Pancreas (tissue), 10 donors: ENCODE measurements around the gene OSCAR. TPM values are rescaled to one million over a fixed set of nuclear protein-coding genes. Genes with fewer than 3 reads are reported as not detected.

Experiments used
- ATAC-seq, 4 donors: fragments of 200-7000 bp; cut with Tn5 transposase; one replicate each; pipeline versions ENCODE4 v1.8.0 to v1.9.1; 2020; ENCODE audit warnings: mild to moderate bottlenecking in 4 of 4, moderate library complexity in 4 of 4
- DNase-seq, 6 donors: peaks; one replicate each; pipeline ENCODE4 v3.0.0-alpha.2; 2020
- FAIRE-seq: peaks from 2 replicates; lab custom pipeline; 2012; peaks lifted over from hg19 to GRCh38; lab: Jason Lieb, UNC
- H3K27ac ChIP-seq, 4 donors: fragments of 200-600 bp; sonication (generic); 1 replicate in 3 of 4; 2 replicates in 1 of 4; pipeline versions ENCODE4 v1.5.0 to v1.8.0; 2020
- H3K27me3 ChIP-seq, 4 donors: fragments of 200-600 bp; one replicate each; pipeline ENCODE4 v1.8.0; 2021
- H3K36me3 ChIP-seq, 3 donors: fragments of 200-600 bp; sonication (generic) in 1 of 3; one replicate each; pipeline versions ENCODE4 v1.5.0 to v1.8.0; 2020 to 2021
- H3K4me1 ChIP-seq, 3 donors: fragments of 200-600 bp; one replicate each; pipeline ENCODE4 v1.8.0; 2021
- H3K4me3 ChIP-seq, 4 donors: fragments of 200-600 bp; sonication (generic) in 2 of 4; one replicate each; pipeline versions ENCODE4 v1.5.0 to v1.8.0; 2020 to 2021
- H3K9me3 ChIP-seq, 4 donors: fragments of 200-600 bp; one replicate each; pipeline ENCODE4 v1.8.0; 2021
- WGBS, 2 donors: extraction: QIAGEN DNeasy Blood & Tissue Kit; methylation state at CpG; one replicate each; pipeline ENCODE4 v1.1.7; 2013; 5-methylcytosine and 5-hydroxymethylcytosine counted together
- intact Hi-C, 3 donors: fragments of 100-400 bp; cut with DNase I; formaldehyde crosslinking; loops; one replicate each; pipeline versions ENCODE4 v1.11.1 to v1.14.2; 2022
- polyA plus RNA-seq, 2 donors: library from polyadenylated mRNA; stranded (reverse); fragments of 200-250 nt; gene quantifications; one replicate each; pipeline ENCODE4 v1.2.3, GENCODE V29; 2013
- total RNA-seq, 6 donors: library from RNA; stranded (reverse); fragmentation: NEBNext Ultra II Directional in 4 of 6; extraction: Animal tissue kit (Norgen Biotek cat#: 25700) in 4 of 6; gene quantifications; one replicate each; pipeline versions ENCODE4 v1.2.1 to v1.2.4, GENCODE V29; 2021 to 2023
- TF ChIP-seq, protein P1 (sequence below), 4 donors: fragments of 200-600 bp; sonication (generic) in 3 of 4; IDR thresholded peaks; one replicate each; pipeline versions ENCODE4 v1.5.0 to v1.8.0; 2021; ENCODE audit warnings: antibody characterized with exemption in 4 of 4
- donor health status: healthy with polysubstance abuse.
- donor health status: DM: no; HTN: no; CAD: no; lungs with moderate emphysema.
- donor health status: DM: no; HTN: no; CAD: no.
- donor health status: control.
- donor health status: control.
- donor health status: Bipolar disorder and iron deficiency.
- donor health status: DM: yes; HTN: yes; CAD: no.
- donor health status: DM: no; HTN: no; CAD: no.
- donor health status: DM: no; HTN: no; CAD: no.
- donor health status: DM: yes; HTN: yes; CAD: no.

Gene OSCAR
- total and polyA plus RNA-seq, 8 donors, result 0.41 to 3.2 (median 1.0) TPM; not detected in 1

DNA sequence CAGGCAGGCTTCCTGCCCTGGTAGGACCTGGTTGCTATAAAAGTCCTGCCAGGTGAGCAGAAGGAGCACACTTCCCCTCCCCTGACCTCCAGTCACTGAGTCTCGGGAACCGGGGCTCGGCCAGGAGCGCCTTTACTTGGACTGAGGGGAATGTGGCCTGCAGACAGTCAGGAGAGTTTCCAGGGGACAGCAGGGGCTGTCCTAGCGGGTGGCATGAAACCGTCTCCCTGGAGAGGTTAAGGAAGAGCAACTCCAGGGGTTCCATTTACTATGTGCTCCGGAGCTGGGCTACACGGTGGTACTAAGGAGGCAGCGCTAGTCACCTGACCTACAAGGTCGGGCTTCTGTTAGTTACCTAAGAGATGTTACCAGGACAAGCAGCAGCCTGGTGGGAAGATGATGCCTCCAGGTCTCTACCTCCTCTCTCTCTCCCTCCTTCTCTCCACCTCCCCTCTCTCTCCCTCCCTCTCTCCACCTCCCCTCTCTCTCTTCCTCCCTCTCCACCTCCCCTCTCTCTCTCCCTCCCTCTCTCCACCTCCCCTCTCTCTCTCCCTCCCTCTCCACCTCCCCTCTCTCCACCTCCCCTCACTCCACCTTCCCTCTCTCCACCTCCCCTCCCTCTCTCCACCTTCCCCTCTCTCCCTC is 32.8 kb upstream of the OSCAR start:
- DNase-seq (no peak), FAIRE-seq (no peak), ATAC-seq (no peak)
- 80 to 84% methylated on average over 10 of the region's 10 CpGs for WGBS, 2 donors
- H3K36me3 ChIP-seq, result peaks cover 0 to 11% (median 8%) of the 10 kb centered on the region in 3 donors
- no peaks in the 10 kb centered on the region for H3K9me3 ChIP-seq
- H3K27me3 ChIP-seq, result no peaks in the 10 kb centered on the region
- no peak overlapping the region for H3K4me3 ChIP-seq
- no peak overlapping the region for H3K27ac ChIP-seq
- intact Hi-C loops, result no loop called here
- H3K4me1 ChIP-seq, result peaks cover 0 to 6% (median 3%) of the 10 kb centered on the region in 3 donors
- TF ChIP-seq, protein P1, sequence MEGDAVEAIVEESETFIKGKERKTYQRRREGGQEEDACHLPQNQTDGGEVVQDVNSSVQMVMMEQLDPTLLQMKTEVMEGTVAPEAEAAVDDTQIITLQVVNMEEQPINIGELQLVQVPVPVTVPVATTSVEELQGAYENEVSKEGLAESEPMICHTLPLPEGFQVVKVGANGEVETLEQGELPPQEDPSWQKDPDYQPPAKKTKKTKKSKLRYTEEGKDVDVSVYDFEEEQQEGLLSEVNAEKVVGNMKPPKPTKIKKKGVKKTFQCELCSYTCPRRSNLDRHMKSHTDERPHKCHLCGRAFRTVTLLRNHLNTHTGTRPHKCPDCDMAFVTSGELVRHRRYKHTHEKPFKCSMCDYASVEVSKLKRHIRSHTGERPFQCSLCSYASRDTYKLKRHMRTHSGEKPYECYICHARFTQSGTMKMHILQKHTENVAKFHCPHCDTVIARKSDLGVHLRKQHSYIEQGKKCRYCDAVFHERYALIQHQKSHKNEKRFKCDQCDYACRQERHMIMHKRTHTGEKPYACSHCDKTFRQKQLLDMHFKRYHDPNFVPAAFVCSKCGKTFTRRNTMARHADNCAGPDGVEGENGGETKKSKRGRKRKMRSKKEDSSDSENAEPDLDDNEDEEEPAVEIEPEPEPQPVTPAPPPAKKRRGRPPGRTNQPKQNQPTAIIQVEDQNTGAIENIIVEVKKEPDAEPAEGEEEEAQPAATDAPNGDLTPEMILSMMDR (IDR thresholded peaks at IDR 0.05), result no peak

DNA sequence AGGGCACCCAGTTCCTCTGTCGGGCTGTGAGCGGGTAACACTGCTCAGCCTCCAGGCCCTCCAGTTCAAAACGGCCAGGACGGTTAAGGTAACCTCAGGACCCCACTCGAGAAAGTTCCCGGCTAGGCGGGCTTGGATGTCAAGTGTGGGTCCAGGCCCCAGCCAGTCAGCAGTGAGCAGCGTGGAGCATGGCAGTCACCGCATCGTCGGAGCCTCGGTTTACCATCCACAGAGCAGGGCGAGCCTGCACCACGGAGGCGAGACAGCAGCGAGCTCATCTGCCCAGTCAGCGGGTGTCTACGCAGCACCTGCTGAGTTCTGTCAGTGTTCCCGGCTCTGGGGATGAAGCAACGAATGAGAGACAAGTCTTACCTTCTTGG is 29.0 kb upstream of the OSCAR start:
- Histone ChIP-seq H3K27me3 (no peaks in the 10 kb centered on the region), H3K9me3 (no peaks in the 10 kb centered on the region), H3K36me3 (peaks cover 7 to 34% (median 28%) of the 10 kb centered on the region in 3 donors), H3K4me3 (no peak overlapping the region), H3K4me1 (no peaks in the 10 kb centered on the region), H3K27ac (no peak overlapping the region)
- intact Hi-C loops, result no loop called here
- 95 to 97% methylated on average over 20 of the region's 20 CpGs for WGBS, 2 donors
- ATAC-seq (no peak), FAIRE-seq (no peak), DNase-seq (peak in 2 of 6 donors; percentile 15 to 63)
- TF ChIP-seq, protein P1 (IDR thresholded peaks at IDR 0.05), result no peak

DNA sequence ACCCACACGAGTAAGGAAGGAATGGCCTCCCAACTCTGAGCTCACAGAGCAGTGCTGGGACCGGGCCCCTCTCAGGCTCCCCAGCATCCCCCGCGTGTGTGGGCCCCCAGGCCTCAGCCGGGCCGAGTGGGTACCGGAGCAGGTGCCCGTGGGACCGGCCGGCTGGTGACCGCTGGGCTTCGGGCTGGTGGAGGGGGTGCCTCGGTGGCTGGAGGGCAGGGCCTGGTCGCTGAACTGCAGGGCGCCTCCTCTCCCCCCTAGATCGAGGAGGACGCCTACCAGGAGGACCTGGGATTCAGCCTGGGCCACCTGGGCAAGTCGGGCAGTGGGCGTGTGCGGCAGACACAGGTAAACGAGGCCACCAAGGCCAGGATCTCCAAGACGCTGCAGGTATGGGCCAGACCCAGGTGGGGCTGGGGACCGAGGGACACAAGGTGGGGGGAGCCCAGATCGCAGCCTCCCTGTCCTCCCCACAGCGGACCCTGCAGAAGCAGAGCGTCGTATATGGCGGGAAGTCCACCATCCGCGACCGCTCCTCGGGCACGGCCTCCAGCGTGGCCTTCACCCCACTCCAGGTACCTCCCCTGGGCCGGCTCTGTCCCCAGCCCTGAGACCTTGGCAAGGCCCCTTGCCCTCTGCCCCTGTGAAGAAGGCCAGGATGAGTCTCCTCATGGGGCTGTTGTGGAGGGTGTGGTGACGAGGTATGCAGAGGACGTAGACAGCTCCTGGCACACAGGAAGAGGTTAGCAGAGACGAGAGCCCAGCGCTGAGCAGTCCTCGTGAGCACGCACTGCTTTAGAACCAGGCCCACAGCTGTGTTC is 28.4 kb upstream of the OSCAR start:
- H3K27me3 ChIP-seq, result no peaks in the 10 kb centered on the region
- peaks cover 7 to 40% (median 34%) of the 10 kb centered on the region in 3 donors for H3K36me3 ChIP-seq
- no peaks in the 10 kb centered on the region for H3K4me1 ChIP-seq
- no peaks in the 10 kb centered on the region for H3K9me3 ChIP-seq
- no peak overlapping the region for H3K4me3 ChIP-seq
- H3K27ac ChIP-seq, result no peak overlapping the region
- no peak for FAIRE-seq
- ATAC-seq, result no peak
- DNase-seq, result peak in 2 of 6 donors; percentile 32 to 75
- TF ChIP-seq, protein P1 (IDR thresholded peaks at IDR 0.05), result no peak
- intact Hi-C loops, result no loop called here
- WGBS, 2 donors, result 94 to 96% methylated on average over 36 to 41 of the region's 41 CpGs

DNA sequence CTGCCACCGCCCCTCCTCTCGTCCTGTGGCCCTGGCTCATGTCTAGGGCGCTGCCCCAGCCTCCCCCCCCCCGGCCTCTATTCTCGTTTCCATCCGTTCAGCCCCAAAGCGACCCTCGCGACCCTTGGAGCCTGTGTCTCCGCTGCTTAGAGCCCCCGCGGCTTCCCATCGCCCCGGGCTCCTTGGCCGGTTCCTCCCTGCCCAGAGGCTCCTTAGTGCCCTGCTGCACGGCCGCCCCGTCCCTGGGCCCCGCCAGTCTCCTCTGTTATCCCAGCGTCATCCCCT is 27.8 kb upstream of the OSCAR start:
- no peak overlapping the region for H3K4me3 ChIP-seq
- peak in 1 of 6 donors; percentile 58 for DNase-seq
- no peak overlapping the region for H3K27ac ChIP-seq
- intact Hi-C loops, result no loop called here
- 88 to 92% methylated on average over 20 of the region's 20 CpGs for WGBS, 2 donors
- H3K4me1 ChIP-seq, result no peaks in the 10 kb centered on the region
- no peak for ATAC-seq
- no peaks in the 10 kb centered on the region for H3K9me3 ChIP-seq
- H3K27me3 ChIP-seq, result no peaks in the 10 kb centered on the region
- TF ChIP-seq, protein P1 (IDR thresholded peaks at IDR 0.05), result no peak
- no peak for FAIRE-seq
- peaks cover 7 to 46% (median 40%) of the 10 kb centered on the region in 3 donors for H3K36me3 ChIP-seq
